Skeletal muscle tissue (tissue), 4 donors: ENCODE measurements around the gene LAMC3. TPM values are rescaled to one million over a fixed set of nuclear protein-coding genes. Genes with fewer than 3 reads are reported as not detected.

Experiments
- H3K27ac ChIP-seq: one replicate; pipeline ENCODE4 v1.7.0; 2013; ENCODE audit warnings: mild to moderate bottlenecking, low read depth, low read length, inconsistent platforms
- H3K27me3 ChIP-seq, 3 donors: one replicate each; pipeline ENCODE4 v1.7.0; 2013; ENCODE audit warnings: low read length in 3 of 3; ENCODE audit not compliant: control insufficient read depth in 3 of 3, insufficient read depth in 3 of 3
- H3K36me3 ChIP-seq, 3 donors: one replicate each; pipeline ENCODE4 v1.7.0; 2013; ENCODE audit warnings: low read length in 3 of 3; ENCODE audit not compliant: control insufficient read depth in 3 of 3, insufficient read depth in 3 of 3
- H3K4me1 ChIP-seq, 3 donors: one replicate each; pipeline ENCODE4 v1.7.0; 2013; ENCODE audit warnings: low read length in 3 of 3, mild to moderate bottlenecking in 3 of 3; ENCODE audit not compliant: control insufficient read depth in 3 of 3, insufficient read depth in 3 of 3
- H3K4me3 ChIP-seq, 3 donors: one replicate each; pipeline ENCODE4 v1.7.0; 2013; ENCODE audit warnings: low read length in 3 of 3
- H3K9ac ChIP-seq, 3 donors: one replicate each; pipeline ENCODE4 v1.7.0; 2013; ENCODE audit warnings: low read length in 3 of 3, mild to moderate bottlenecking in 3 of 3, moderate library complexity in 2 of 3, low read depth in 1 of 3
- H3K9me3 ChIP-seq, 3 donors: one replicate each; pipeline ENCODE4 v1.7.0; 2013; ENCODE audit warnings: low read length in 3 of 3; ENCODE audit not compliant: control insufficient read depth in 3 of 3
- total RNA-seq: library from RNA; depleted of rRNA; stranded (reverse); fragments of >200 nt; gene quantifications from one replicate; pipeline ENCODE4 v1.2.3, GENCODE V29; 2014
- donor health status: Osteomylitis.

Gene LAMC3
- total RNA-seq, 1 donor from 2014 or later, result 0.52 TPM

DNA sequence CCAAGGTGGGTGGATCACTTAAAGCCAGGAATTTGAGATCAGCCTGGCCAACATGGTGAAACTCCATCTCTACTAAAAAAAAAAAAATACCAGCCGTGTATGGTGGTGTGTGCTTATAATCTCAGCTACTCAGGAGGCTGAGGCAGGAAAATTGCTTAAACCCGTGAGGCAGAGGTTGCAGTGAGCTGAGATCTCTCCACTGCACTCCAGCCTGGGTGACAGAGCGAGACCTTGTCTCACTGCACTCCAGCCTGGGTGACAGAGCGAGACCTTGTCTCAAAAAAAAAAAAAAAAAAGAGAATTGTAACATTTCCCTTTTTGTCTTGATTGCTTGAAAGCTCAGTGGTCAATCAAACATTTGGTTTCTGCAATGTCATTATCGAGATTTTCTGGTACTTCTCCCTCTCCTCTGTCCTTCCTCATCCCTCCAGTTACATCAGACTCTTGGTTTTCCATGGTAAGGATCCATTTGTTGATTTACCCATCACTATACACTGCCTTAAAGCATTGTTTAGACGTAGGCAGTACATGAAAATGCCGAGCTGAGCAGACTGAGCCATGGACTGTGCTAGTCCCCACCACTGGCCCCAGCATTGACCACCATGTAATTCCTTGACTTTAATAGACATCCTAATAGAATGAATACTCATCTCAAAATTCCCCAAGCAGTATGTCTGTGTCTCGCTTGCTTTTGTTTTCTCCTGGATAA, 75.8 kb downstream of the LAMC3 start:
- no peak overlapping the region for H3K9ac ChIP-seq
- H3K27ac ChIP-seq, result no peak overlapping the region
- no peaks in the 10 kb centered on the region for H3K36me3 ChIP-seq
- no peaks in the 10 kb centered on the region for H3K4me1 ChIP-seq
- no peaks in the 10 kb centered on the region for H3K9me3 ChIP-seq
- no peak overlapping the region for H3K4me3 ChIP-seq
- peaks cover 0 to 13% (median 5%) of the 10 kb centered on the region in 3 donors for H3K27me3 ChIP-seq

DNA sequence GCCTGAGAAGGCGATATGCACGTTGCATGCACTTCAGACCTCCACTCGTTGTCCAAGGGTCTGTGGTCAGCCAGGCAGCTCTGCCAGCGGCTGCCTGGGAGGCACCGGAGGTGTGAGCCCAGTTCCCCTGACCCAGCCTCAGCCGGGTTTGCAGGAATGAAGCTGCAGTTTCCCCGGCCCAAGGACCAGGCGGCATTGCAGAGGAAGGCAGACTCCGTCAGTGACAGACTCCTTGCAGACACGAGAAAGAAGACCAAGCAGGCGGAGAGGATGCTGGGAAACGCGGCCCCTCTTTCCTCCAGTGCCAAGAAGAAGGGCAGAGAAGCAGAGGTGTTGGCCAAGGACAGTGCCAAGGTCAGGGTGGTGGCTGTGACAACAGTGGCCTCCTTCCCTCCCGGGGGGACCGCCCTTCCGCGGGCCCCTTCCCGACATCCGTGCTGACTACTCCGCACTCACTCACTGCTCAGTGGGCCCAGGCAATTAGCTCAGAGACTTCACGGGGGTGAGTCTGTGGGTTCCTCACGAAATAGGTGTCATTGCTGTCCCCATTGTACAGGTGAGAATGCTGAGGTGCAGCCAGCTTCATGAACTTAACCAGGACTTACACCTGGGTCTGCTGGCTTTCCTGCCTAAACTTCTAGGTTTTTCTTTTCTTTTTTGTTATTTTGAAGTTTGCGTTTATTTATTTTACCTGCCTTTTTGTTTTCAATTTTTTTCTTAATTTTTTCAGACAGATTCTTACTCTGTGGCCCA, 76.6 kb downstream of the LAMC3 start:
- H3K9me3 ChIP-seq, result no peaks in the 10 kb centered on the region
- no peaks in the 10 kb centered on the region for H3K36me3 ChIP-seq
- H3K27me3 ChIP-seq, result peaks cover 0 to 13% (median 5%) of the 10 kb centered on the region in 3 donors
- no peak overlapping the region for H3K9ac ChIP-seq
- H3K27ac ChIP-seq, result no peak overlapping the region
- H3K4me3 ChIP-seq, result no peak overlapping the region
- no peaks in the 10 kb centered on the region for H3K4me1 ChIP-seq

DNA sequence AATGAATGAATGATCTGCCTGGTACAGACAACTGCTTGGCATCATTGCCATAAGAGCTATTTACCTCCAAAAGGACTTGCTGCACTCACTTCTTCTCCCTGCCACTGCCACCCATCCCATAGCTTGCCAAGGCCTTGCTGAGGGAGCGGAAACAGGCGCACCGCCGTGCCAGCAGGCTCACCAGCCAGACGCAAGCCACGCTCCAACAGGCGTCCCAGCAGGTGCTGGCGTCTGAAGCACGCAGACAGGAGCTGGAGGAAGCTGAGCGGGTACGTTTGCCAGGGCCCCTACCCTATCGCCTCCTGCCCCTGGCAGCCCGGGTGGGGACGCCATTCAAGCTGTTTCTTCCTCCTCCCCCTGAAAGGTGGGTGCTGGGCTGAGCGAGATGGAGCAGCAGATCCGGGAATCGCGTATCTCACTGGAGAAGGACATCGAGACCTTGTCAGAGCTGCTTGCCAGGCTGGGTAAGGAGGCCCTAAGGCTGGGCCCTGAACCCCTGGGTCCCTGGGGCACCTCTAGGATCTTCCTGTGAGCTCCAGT, 78.5 kb downstream of the LAMC3 start:
- peaks cover 5 to 23% (median 7%) of the 10 kb centered on the region in 3 donors for H3K27me3 ChIP-seq
- H3K27ac ChIP-seq, result no peak overlapping the region
- no peaks in the 10 kb centered on the region for H3K4me1 ChIP-seq

DNA sequence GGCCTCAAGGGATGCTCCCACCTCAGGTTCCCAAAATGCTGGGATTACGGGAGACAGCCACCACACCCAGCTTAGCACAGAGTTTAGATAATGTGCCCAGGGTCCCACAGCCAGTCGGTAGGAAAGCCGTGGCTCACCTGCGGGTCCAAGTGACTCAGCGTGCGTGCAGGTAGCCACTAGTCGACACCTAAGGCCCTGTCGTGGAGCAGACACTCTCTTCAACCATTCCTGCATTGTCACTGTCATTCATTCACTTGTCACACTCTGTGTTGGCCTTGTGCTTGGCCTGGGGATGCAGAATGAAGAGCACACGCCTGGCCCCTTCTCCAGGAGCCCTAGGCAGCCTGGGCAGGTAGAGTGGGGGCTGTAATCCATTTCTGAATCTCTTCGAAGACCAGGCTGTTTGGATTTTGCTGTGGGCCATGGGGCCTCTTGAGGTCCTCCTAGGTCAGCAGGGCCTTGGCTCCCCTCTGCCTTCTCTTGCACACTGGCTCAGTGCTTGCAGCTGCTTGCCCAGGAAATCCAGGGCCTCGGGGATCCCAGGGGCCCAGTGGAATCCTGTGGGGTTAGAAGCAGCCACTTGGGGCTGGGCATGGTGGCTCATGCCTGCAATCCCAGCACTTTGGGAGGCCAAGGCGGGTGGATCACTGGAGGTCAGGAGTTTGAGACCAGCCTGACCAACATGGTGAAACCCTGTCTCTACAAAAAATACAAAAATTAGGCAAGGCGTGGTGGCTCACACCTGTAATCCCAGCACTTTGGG, 81.2 kb downstream of the LAMC3 start:
- Histone ChIP-seq H3K27me3 (peaks cover 19 to 40% (median 21%) of the 10 kb centered on the region in 3 donors), H3K36me3 (no peaks in the 10 kb centered on the region), H3K4me3 (no peak overlapping the region), H3K27ac (no peak overlapping the region), H3K4me1 (no peaks in the 10 kb centered on the region), H3K9ac (no peak overlapping the region), H3K9me3 (no peaks in the 10 kb centered on the region)

More for the DNA sequence above, 78.5 kb downstream of the LAMC3 start:
- no peak overlapping the region for H3K4me3 ChIP-seq
- H3K36me3 ChIP-seq, result no peaks in the 10 kb centered on the region
- no peak overlapping the region for H3K9ac ChIP-seq
- H3K9me3 ChIP-seq, result no peaks in the 10 kb centered on the region

DNA sequence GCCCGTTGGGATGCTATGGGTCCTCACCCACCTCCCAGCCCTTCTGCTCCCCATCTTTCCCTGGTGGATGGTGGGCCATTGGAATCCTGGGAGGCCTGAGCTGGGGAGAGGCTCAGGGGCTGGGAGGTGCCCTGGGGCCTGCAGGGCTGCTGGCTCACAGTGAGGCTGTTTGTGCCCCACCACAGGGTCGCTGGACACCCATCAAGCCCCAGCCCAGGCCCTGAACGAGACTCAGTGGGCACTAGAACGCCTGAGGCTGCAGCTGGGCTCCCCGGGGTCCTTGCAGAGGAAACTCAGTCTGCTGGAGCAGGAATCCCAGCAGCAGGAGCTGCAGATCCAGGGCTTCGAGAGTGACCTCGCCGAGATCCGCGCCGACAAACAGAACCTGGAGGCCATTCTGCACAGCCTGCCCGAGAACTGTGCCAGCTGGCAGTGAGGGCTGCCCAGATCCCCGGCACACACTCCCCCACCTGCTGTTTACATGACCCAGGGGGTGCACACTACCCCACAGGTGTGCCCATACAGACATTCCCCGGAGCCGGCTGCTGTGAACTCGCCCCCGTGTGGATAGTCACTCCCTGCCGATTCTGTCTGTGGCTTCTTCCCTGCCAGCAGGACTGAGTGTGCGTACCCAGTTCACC, 82.5 kb downstream of the LAMC3 start:
- Histone ChIP-seq H3K27me3 (peaks cover 23 to 45% (median 25%) of the 10 kb centered on the region in 3 donors), H3K4me1 (peaks cover 3 to 5% (median 5%) of the 10 kb centered on the region in 3 donors), H3K9ac (no peak overlapping the region), H3K36me3 (no peaks in the 10 kb centered on the region), H3K4me3 (no peak overlapping the region), H3K27ac (no peak overlapping the region), H3K9me3 (no peaks in the 10 kb centered on the region)

DNA sequence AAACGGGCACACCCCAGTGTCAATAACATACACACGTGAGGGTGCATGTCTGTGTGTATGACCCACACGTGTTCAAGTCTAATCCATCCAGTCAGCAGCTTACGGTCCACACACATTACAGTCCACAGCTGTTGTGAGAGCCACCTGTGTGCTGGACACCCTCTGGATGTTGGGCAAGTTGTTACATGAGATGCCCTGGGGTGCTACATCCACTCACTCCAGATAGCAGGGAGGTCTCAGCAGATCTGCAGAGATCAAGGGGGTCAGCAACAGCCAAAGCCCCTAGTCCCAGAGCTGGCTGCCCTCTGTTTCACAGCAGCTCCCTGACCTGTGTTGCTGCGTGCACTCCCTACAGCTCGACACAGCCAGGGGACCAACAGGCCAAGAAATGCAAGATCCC, 83.1 kb downstream of the LAMC3 start:
- H3K9ac ChIP-seq, result no peak overlapping the region
- H3K27ac ChIP-seq, result no peak overlapping the region
- H3K36me3 ChIP-seq, result no peaks in the 10 kb centered on the region
- peaks cover 29 to 49% (median 29%) of the 10 kb centered on the region in 3 donors for H3K27me3 ChIP-seq
- H3K9me3 ChIP-seq, result no peaks in the 10 kb centered on the region
- peaks cover 3 to 10% (median 8%) of the 10 kb centered on the region in 3 donors for H3K4me1 ChIP-seq
- no peak overlapping the region for H3K4me3 ChIP-seq

DNA sequence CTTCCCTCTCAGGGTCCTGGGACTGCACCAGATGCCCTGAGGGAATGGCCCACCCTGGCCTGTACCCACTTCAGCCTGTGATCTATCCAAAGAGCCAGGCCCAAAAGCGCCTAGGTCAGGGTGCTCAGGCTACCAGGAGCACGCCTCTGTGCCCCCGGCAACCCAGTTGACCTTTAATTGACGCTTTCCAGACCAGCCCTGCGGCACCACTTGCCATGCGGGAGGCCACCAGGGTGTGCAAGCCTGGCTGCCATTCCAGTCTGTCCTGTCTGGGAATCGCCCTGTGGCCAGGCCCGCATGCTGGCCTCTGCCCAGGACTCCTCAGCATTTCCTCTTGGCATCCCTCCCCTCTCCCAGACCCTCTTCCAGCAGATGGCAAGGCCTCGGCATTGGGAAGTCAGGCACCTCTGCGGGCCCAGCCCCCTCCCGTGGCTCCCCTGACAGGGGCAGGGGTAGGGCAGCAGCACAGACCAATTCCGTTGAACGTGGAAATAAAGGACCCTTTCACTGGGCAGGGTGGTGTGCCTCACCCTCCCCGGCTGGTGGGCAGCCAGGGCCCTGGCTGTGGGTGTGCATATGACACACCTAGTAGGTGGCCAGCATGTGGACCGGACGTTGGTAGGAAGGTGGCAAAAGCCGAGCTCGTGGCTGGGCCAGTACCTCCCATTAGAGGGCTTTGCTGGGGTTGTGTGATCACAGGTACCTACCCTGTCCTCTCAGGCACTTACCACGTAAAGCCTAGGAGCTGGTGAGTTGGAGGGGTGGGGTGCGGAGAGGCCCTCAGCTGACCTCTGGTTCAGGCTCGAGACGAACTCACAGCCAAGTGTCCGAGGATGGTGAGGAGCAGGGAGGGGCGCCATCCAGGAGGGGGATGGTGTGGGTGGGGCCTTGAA, 83.8 kb downstream of the LAMC3 start:
- H3K9me3 ChIP-seq, result no peaks in the 10 kb centered on the region
- H3K27ac ChIP-seq, result no peak overlapping the region
- H3K4me1 ChIP-seq, result peaks cover 7 to 11% (median 9%) of the 10 kb centered on the region in 3 donors
- H3K36me3 ChIP-seq, result no peaks in the 10 kb centered on the region
- H3K9ac ChIP-seq, result no peak overlapping the region
- no peak overlapping the region for H3K4me3 ChIP-seq
- peaks cover 36 to 52% (median 36%) of the 10 kb centered on the region in 3 donors for H3K27me3 ChIP-seq

DNA sequence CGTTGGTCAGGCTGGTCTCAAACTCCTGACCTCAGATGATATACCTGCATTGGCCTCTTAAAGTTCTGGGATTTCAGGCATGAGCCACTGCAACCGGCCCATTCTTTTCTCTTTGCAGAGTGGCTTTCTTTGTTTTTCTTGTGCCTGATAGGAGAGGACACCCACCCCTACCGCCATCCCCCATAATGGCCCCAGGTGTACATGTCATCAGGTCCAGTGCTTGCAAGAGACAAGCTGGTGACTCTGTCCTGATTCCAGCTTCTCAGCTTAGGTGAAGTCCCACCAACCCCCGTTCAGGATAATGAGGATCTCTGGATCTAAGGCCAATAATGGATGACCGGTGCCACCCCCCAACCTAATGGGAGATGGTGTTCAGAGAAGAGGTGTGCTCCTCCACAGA, 85.0 kb downstream of the LAMC3 start:
- no peak overlapping the region for H3K27ac ChIP-seq
- H3K9me3 ChIP-seq, result no peaks in the 10 kb centered on the region
- peaks cover 11 to 17% (median 14%) of the 10 kb centered on the region in 3 donors for H3K4me1 ChIP-seq
- H3K4me3 ChIP-seq, result no peak overlapping the region
- H3K27me3 ChIP-seq, result peaks cover 48 to 58% (median 49%) of the 10 kb centered on the region in 3 donors
- H3K36me3 ChIP-seq, result no peaks in the 10 kb centered on the region
- H3K9ac ChIP-seq, result no peak overlapping the region

DNA sequence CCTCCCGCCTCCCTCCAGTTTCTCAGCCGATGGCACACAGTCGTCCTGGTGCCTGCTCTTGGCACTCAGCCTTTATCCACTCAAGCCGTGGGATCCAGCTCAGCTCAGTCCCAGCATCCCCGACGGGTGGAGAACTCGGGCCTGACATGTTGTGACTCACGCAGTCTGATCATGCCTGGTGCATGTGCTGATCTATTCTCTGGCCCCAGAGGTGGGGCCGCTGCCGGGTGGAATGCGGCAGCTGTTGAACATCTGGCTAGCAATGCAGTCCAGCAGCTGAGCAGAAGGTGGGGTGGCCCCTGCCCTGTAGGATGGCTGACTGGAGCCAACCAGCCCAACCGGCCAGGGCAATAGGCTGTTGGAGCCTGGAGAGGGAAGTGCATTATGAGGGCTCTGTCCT, 85.6 kb downstream of the LAMC3 start:
- no peak overlapping the region for H3K9ac ChIP-seq
- no peak overlapping the region for H3K4me3 ChIP-seq
- peaks cover 11 to 18% (median 17%) of the 10 kb centered on the region in 3 donors for H3K4me1 ChIP-seq
- H3K9me3 ChIP-seq, result no peaks in the 10 kb centered on the region
- H3K36me3 ChIP-seq, result no peaks in the 10 kb centered on the region
- no peak overlapping the region for H3K27ac ChIP-seq
- peaks cover 50 to 61% (median 51%) of the 10 kb centered on the region in 3 donors for H3K27me3 ChIP-seq
